Hematopoietic multipotent progenitor cell treated with erythropoietin and hydrocortisone succinate and interleukin-3 and kit ligand, for 4 days (in vitro differentiated cells): ENCODE results near the gene IFNGR2.
"Not testable (repeated sequence)": the region's sequence is repeated elsewhere in the genome, so short reads cannot be mapped to it uniquely, and the experiment has no call there.

Experiments
- DNase-seq: peaks from one replicate; pipeline ENCODE4 v3.0.0-alpha.2; 2015

The IFNGR2 gene

GRCh38 chr21:33377221-33377920 is 25.8 kb upstream of the IFNGR2 start:
- DNase-seq = no peak

- no peak for DNase-seq
Observed at GRCh38 chr21:33378081-33378480, 25.1 kb upstream of the IFNGR2 start.

GRCh38 chr21:33379934-33380333 is 23.3 kb upstream of the IFNGR2 start:
- peak; percentile 84 for DNase-seq

DNA sequence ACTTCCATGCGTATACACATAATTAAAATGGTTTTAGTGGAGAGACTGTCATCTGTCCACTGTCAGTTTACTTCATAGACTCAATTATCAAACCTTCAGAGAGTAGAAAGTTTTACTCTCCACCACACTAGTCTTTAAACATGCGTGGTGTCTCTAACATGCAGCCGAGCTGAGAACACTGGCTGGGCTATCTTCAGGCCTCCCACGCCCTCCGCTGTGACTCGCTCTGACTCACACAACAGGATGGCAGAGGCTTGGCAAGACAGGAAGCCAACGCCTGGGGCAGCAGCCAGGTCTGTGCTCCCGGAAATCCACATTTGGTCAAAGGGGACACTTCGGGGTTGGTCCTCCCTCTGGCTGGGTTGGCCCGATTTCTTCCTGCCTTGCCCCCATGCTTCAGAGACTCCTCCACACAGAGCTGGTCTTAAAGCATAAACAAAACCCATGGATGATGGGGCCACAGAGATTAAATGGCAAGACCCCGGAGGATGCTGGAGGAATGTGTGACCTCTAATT is 22.7 kb upstream of the IFNGR2 start:
- DNase-seq = peak; percentile 96

GRCh38 chr21:33381381-33381780 is 21.8 kb upstream of the IFNGR2 start:
- DNase-seq = not testable (repeated sequence)

DNA sequence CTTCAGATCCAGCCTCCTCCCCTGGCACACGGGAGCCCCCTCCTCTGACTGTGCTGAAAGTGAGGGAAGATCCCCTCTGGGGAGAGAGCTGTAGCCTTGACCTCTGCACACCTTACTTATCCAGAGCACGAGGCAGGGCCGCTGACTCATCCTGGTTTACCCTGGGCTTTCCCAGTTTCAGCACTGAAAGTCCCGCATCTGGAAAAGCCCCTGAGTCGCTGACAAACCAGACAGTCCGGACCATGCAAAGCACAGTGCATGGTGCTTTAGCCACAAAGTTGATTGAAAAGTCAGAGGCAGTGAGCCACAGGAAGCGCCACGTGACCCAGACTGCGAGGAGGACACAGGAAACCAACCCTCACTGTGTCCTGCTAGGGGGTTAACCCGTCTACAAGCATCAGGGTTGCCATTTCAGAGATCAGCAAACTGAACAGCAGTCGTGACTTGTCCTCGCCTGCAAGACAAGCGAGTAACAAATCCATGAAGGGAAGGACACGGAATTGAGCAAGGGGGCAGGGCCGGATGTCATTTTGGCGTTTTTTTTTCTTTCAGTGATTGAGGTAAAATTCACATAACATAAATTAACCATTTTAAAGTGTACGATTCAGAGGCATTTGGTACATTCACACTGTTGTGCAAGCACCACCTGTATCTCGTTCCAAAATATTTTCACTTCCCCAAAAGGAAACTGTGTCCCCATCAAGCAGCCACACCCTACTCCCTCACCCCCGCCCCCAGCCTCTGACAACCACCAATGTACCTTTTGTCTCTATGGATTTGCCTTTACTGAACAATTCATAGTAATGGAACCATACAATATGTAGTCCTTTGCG is 19.9 kb upstream of the IFNGR2 start:
- peak; percentile 88 for DNase-seq

GRCh38 chr21:33384841-33385331 is 18.3 kb upstream of the IFNGR2 start:
- DNase-seq = no peak

DNA sequence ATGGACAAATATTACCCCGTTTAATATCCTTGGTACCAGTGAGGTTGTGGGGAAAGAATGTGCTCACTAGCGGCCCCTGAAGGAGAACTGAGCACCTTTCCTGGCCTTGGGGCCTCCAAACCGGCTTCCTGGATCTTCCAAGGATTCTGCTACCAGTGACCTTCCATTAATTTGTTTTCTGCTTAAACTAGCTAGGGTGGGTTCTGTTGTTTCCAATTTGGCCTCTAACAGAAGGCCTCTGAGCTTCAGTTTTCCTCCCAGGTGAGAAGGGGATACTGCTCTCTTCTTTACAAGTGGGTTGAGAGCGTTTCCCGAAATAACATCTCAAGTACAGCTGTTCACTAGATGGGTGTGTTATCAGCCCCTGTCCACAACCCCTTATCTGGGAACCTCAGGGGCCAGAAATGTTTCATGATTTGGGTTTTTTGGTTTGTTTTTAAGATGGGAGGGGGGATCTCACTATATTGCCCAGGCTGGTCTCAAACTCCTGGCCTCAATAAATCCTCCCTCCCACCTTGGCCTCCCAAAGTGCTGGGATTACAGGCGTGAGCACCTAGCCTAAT is 16.9 kb upstream of the IFNGR2 start:
- DNase-seq = peak; percentile 78

DNA sequence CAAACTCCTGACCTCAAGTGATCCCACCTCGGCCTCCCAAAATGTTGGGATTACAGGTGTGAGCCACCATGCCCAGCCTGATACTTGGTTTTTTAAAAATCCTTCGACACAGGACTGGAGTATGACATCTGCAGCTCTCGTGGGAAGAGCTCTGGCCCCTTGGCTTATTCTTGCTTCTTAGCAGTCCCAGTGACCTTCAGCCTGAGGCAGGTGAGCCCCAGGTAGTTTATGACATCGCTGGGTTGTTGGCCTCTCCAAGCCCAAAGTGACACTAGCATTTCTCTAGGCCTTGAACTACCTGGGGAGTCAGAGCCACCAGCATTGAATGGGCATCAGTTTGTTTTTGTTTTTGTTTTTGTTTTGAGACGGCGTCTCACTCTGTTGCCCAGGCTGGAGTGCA is 15.9 kb upstream of the IFNGR2 start:
- no peak for DNase-seq

DNA sequence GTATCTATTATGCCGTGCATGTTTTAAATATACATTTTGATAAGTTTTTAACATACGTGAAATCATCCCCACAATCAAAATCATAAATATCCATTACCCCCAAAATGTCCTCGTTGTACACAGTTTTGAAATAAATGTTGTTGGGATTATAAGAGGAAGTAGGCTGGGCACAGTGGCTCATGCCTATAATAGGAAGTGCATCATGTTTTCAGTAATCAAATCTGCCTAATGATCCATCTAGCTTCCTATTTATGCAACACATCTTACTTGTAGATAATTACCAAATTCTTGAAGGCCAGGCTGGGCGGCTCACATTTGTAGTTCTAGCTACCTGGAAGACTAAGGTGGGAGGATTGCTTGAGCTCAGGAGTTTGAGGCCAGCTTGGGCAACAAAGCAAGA is 15.0 kb upstream of the IFNGR2 start:
- peak; percentile 60 for DNase-seq

GRCh38 chr21:33390479-33390878 is 12.7 kb upstream of the IFNGR2 start:
- DNase-seq = no peak

DNA sequence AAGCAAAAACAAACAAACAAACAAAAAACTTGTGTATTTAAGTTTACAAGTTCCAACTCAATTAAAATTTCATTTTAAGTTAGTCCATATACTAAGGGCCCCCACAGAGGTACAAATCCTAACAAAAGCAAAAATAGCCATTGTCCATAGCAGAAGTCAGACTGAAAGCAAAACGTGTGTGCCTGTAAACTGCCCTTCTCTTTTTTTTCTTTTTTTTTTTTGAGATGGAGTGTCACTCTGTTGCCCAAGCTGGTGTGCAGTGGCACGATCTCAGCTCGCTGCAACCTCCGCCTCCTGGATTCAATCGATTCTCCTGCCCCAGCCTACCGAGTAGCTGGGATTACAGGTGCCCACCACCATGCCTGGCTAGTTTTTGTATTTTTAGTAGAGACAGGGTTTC is 11.6 kb upstream of the IFNGR2 start:
- no peak for DNase-seq

GRCh38 chr21:33392284-33392985 is 10.8 kb upstream of the IFNGR2 start:
- DNase-seq = no peak

DNA sequence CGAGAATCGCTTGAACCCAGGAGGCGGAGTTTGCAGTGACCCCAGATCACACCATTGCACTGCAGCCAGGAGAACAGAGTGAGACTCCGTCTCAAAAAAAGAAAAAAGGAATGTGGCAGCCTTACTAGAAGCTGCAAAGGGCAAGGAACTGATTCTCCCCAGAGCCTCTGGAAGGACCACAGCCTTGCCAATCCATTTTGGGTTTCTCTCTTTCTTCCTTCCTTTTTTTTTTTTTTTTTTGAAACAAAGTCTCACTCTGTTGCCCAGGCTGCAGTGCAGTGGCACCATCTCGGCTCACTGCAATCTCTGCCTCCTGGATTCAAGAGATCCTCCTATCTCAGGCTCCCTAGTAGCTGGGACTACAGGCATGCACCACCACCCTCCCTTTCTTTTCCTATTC is 9.9 kb upstream of the IFNGR2 start:
- DNase-seq = no peak

DNA sequence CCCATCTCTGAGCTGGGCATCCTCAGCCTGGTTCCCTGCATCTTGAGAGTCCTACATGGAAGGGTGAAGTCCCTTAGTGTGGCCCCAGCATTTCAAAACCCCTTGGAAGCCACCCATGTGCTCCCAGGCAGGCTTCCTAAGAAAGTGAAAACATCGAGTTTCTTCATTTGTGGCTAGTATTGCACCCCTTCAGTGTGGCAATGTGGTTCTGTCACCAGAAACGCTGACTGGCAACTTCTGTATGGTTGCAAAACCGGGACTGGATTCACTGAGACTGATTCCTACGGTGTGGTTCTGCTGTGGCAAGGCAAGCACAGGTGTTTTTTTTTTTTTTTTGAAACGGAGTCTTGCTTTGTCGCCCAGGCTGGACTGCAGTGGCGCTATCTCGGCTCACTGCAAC is 9.0 kb upstream of the IFNGR2 start:
- DNase-seq = peak; percentile 81

GRCh38 chr21:33395891-33396331 is 7.3 kb upstream of the IFNGR2 start:
- peak; percentile 61 for DNase-seq

GRCh38 chr21:33396436-33396835 is 6.8 kb upstream of the IFNGR2 start:
- no peak for DNase-seq

- DNase-seq = no peak
Observed at GRCh38 chr21:33396951-33397350, 6.3 kb upstream of the IFNGR2 start.

GRCh38 chr21:33397717-33398116 is 5.5 kb upstream of the IFNGR2 start:
- no peak for DNase-seq

DNA sequence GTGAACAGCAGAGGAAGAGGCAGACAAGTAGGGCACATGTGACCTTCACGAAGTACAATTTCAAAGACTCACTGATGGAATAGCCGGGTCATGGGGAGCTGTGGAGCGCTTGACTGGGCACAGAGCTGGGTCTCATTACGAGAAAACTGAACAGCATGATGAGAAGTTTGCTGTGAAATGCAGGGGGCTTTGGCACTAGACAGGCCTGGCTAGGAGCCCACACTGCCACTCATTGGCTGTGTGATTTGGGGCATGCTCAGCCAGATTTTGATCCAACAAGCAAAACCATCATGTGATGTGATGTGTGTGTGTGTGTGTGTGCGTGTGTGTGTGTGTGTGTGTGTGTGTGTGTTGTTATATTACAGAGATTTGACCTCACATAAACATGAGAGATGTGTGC is 4.9 kb upstream of the IFNGR2 start:
- no peak for DNase-seq

DNA sequence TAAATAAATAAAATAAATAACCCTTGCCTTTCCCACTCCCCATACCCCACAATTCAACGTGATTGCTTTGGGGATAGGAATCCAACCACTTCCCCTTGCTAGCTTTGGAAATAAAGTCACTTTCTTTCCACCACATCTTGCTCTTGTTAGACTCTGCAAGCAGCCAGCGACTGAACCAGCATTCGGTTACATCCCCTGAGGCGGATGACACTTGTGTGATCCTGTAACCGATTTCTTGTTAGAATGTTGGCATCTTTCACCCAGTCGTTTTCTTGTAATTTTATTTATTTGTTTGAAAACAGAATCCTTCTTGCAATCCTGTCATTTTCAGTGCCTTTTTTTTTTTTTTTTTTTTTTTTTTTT is 1.6 kb upstream of the IFNGR2 start:
- peak; percentile 60 for DNase-seq

GRCh38 chr21:33402001-33402979 is 923 bp upstream of the IFNGR2 start:
- DNase-seq = peak; percentile 82
